HG02852 (cell line): ENCODE measurements around the gene TAF11L5.
"Not testable (repeated sequence)": the region's sequence is repeated elsewhere in the genome, so short reads cannot be mapped to it uniquely, and the experiment has no call there.

Source experiments
- ATAC-seq: cut with Tn5 transposase; IDR thresholded peaks from one replicate; pipeline ENCODE4 v1.9.1; 2021; ENCODE audit warnings: mild to moderate bottlenecking, moderate library complexity; ENCODE audit not compliant: unreplicated experiment

TAF11L5 gene

GRCh38 chr5:17524935-17525334 is at the start of gene TAF11L5:
TSS of gene TAF11L5 (plus strand) at chr5:17525235.
- ATAC-seq = not testable (repeated sequence)

- no peak for ATAC-seq
Observed at GRCh38 chr5:17477043-17477442, 48.0 kb upstream of the TAF11L5 start.

GRCh38 chr5:17477573-17478265 is 47.3 kb upstream of the TAF11L5 start:
- ATAC-seq = no peak

- ATAC-seq = no peak
Observed at GRCh38 chr5:17481378-17481777, 43.7 kb upstream of the TAF11L5 start.

GRCh38 chr5:17482790-17483189 is 42.2 kb upstream of the TAF11L5 start:
- ATAC-seq = no peak

GRCh38 chr5:17486464-17487173 is 38.4 kb upstream of the TAF11L5 start:
- not testable (repeated sequence) for ATAC-seq

- ATAC-seq = no peak
Observed at GRCh38 chr5:17487174-17487512, 37.9 kb upstream of the TAF11L5 start.

GRCh38 chr5:17491257-17491656 is 33.8 kb upstream of the TAF11L5 start:
- not testable (repeated sequence) for ATAC-seq

- ATAC-seq = no peak
Observed at GRCh38 chr5:17492770-17493169, 32.3 kb upstream of the TAF11L5 start.

GRCh38 chr5:17497446-17497845 is 27.6 kb upstream of the TAF11L5 start:
- no peak for ATAC-seq

GRCh38 chr5:17497931-17498330 is 27.1 kb upstream of the TAF11L5 start, which contains the start of gene TAF11L2:
TSS of gene TAF11L2 (plus strand) at chr5:17498231.
- not testable (repeated sequence) for ATAC-seq

- no peak for ATAC-seq
Observed at GRCh38 chr5:17511775-17512325, 13.2 kb upstream of the TAF11L5 start.

- not testable (repeated sequence) for ATAC-seq
Observed at GRCh38 chr5:17517526-17517925, 7.5 kb upstream of the TAF11L5 start.

- ATAC-seq = not testable (repeated sequence)
Observed at GRCh38 chr5:17518067-17518466, 7.0 kb upstream of the TAF11L5 start, which contains the start of gene TAF11L3. TSS of gene TAF11L3 (plus strand) at chr5:17518367.

GRCh38 chr5:17519508-17519907 is 5.5 kb upstream of the TAF11L5 start:
- ATAC-seq = not testable (repeated sequence)

- ATAC-seq = not testable (repeated sequence)
Observed at GRCh38 chr5:17521501-17521900, 3.5 kb upstream of the TAF11L5 start, which contains the start of gene TAF11L4. TSS of gene TAF11L4 (plus strand) at chr5:17521801.

GRCh38 chr5:17526504-17526903 is 1.5 kb downstream of the TAF11L5 start:
- ATAC-seq = not testable (repeated sequence)

GRCh38 chr5:17528369-17528768 is 3.3 kb downstream of the TAF11L5 start, which contains the start of gene TAF11L6:
TSS of gene TAF11L6 (plus strand) at chr5:17528669.
- ATAC-seq = not testable (repeated sequence)
